ENCODE measurements around the gene HIVEP2.

HIVEP2 gene

GRCh38 chr6:142804490-142804889 is 140.5 kb downstream of the HIVEP2 start:
- Histone ChIP-seq H3K4me1 (ENCODE audit: control insufficient read depth in 5 of 5, insufficient read depth in 5 of 5, low read length in 5 of 5) (peaks cover 0 to 5% (median 0%) of the 10 kb centered on the region in 5 donors), H3K27me3 (ENCODE audit: control insufficient read depth in 5 of 5, insufficient read depth in 4 of 5, low read length in 5 of 5) (no peaks in the 10 kb centered on the region)

GRCh38 chr6:142803495-142804058 is 141.4 kb downstream of the HIVEP2 start:
- Histone ChIP-seq H3K9me3 (ENCODE audit: control insufficient read depth in 5 of 5, low read length in 5 of 5) (no peaks in the 10 kb centered on the region), H3K27me3 (ENCODE audit: control insufficient read depth in 5 of 5, insufficient read depth in 4 of 5, low read length in 5 of 5) (no peaks in the 10 kb centered on the region), H3K9ac (ENCODE audit: low read length in 5 of 5) (no peak overlapping the region), H3K4me1 (ENCODE audit: control insufficient read depth in 5 of 5, insufficient read depth in 5 of 5, low read length in 5 of 5) (peaks cover 0 to 5% (median 0%) of the 10 kb centered on the region in 5 donors), H3K27ac (ENCODE audit: low read depth, low read length) (no peak overlapping the region), H3K36me3 (ENCODE audit: control insufficient read depth in 5 of 5, insufficient read depth in 5 of 5, low read length in 5 of 5) (no peaks in the 10 kb centered on the region), H3K4me3 (ENCODE audit: low read depth in 1 of 5, low read length in 5 of 5) (no peak overlapping the region)

More at GRCh38 chr6:142804490-142804889, 140.5 kb downstream of the HIVEP2 start:
- Histone ChIP-seq H3K9ac (ENCODE audit: low read length in 5 of 5) (no peak overlapping the region), H3K27ac (ENCODE audit: low read depth, low read length) (no peak overlapping the region), H3K36me3 (ENCODE audit: control insufficient read depth in 5 of 5, insufficient read depth in 5 of 5, low read length in 5 of 5) (no peaks in the 10 kb centered on the region), H3K9me3 (ENCODE audit: control insufficient read depth in 5 of 5, low read length in 5 of 5) (no peaks in the 10 kb centered on the region), H3K4me3 (ENCODE audit: low read depth in 1 of 5, low read length in 5 of 5) (no peak overlapping the region)

- Histone ChIP-seq H3K27me3 (ENCODE audit: control insufficient read depth in 5 of 5, insufficient read depth in 4 of 5, low read length in 5 of 5) (no peaks in the 10 kb centered on the region), H3K36me3 (ENCODE audit: control insufficient read depth in 5 of 5, insufficient read depth in 5 of 5, low read length in 5 of 5) (no peaks in the 10 kb centered on the region), H3K4me3 (ENCODE audit: low read depth in 1 of 5, low read length in 5 of 5) (no peak overlapping the region), H3K9ac (ENCODE audit: low read length in 5 of 5) (no peak overlapping the region), H3K4me1 (ENCODE audit: control insufficient read depth in 5 of 5, insufficient read depth in 5 of 5, low read length in 5 of 5) (peaks cover 0 to 5% (median 0%) of the 10 kb centered on the region in 5 donors), H3K27ac (ENCODE audit: low read depth, low read length) (no peak overlapping the region), H3K9me3 (ENCODE audit: control insufficient read depth in 5 of 5, low read length in 5 of 5) (no peaks in the 10 kb centered on the region)
These were observed 141.9 kb downstream of the HIVEP2 start for GRCh38 chr6:142803032-142803431.

- Histone ChIP-seq H3K9ac (ENCODE audit: low read length in 5 of 5) (no peak overlapping the region), H3K9me3 (ENCODE audit: control insufficient read depth in 5 of 5, low read length in 5 of 5) (no peaks in the 10 kb centered on the region), H3K36me3 (ENCODE audit: control insufficient read depth in 5 of 5, insufficient read depth in 5 of 5, low read length in 5 of 5) (no peaks in the 10 kb centered on the region), H3K27ac (ENCODE audit: low read depth, low read length) (no peak overlapping the region), H3K27me3 (ENCODE audit: control insufficient read depth in 5 of 5, insufficient read depth in 4 of 5, low read length in 5 of 5) (no peaks in the 10 kb centered on the region), H3K4me1 (ENCODE audit: control insufficient read depth in 5 of 5, insufficient read depth in 5 of 5, low read length in 5 of 5) (peaks cover 0 to 5% (median 0%) of the 10 kb centered on the region in 5 donors), H3K4me3 (ENCODE audit: low read depth in 1 of 5, low read length in 5 of 5) (no peak overlapping the region)
These were observed 142.9 kb downstream of the HIVEP2 start for GRCh38 chr6:142802124-142802523.

GRCh38 chr6:142800240-142800639 is 144.7 kb downstream of the HIVEP2 start:
- peaks cover 0 to 13% (median 5%) of the 10 kb centered on the region in 5 donors for H3K4me1 ChIP-seq (ENCODE audit: control insufficient read depth in 5 of 5, insufficient read depth in 5 of 5, low read length in 5 of 5)
- no peaks in the 10 kb centered on the region for H3K9me3 ChIP-seq (ENCODE audit: control insufficient read depth in 5 of 5, low read length in 5 of 5)
- H3K27me3 ChIP-seq (ENCODE audit: control insufficient read depth in 5 of 5, insufficient read depth in 4 of 5, low read length in 5 of 5): no peaks in the 10 kb centered on the region
- H3K27ac ChIP-seq (ENCODE audit: low read depth, low read length): no peak overlapping the region
- H3K36me3 ChIP-seq (ENCODE audit: control insufficient read depth in 5 of 5, insufficient read depth in 5 of 5, low read length in 5 of 5): no peaks in the 10 kb centered on the region
- H3K9ac ChIP-seq (ENCODE audit: low read length in 5 of 5): no peak overlapping the region
- no peak overlapping the region for H3K4me3 ChIP-seq (ENCODE audit: low read depth in 1 of 5, low read length in 5 of 5)

GRCh38 chr6:142799639-142800038 is 145.3 kb downstream of the HIVEP2 start:
- Histone ChIP-seq H3K27ac (ENCODE audit: low read depth, low read length) (no peak overlapping the region), H3K9me3 (ENCODE audit: control insufficient read depth in 5 of 5, low read length in 5 of 5) (no peaks in the 10 kb centered on the region), H3K27me3 (ENCODE audit: control insufficient read depth in 5 of 5, insufficient read depth in 4 of 5, low read length in 5 of 5) (no peaks in the 10 kb centered on the region), H3K4me1 (ENCODE audit: control insufficient read depth in 5 of 5, insufficient read depth in 5 of 5, low read length in 5 of 5) (peaks cover 0 to 13% (median 3%) of the 10 kb centered on the region in 5 donors), H3K9ac (ENCODE audit: low read length in 5 of 5) (no peak overlapping the region), H3K4me3 (ENCODE audit: low read depth in 1 of 5, low read length in 5 of 5) (no peak overlapping the region), H3K36me3 (ENCODE audit: control insufficient read depth in 5 of 5, insufficient read depth in 5 of 5, low read length in 5 of 5) (no peaks in the 10 kb centered on the region)

GRCh38 chr6:142797159-142797558 is 147.8 kb downstream of the HIVEP2 start:
- no peaks in the 10 kb centered on the region for H3K36me3 ChIP-seq (ENCODE audit: control insufficient read depth in 5 of 5, insufficient read depth in 5 of 5, low read length in 5 of 5)
- no peak overlapping the region for H3K27ac ChIP-seq (ENCODE audit: low read depth, low read length)
- no peak overlapping the region for H3K9ac ChIP-seq (ENCODE audit: low read length in 5 of 5)
- no peak overlapping the region for H3K4me3 ChIP-seq (ENCODE audit: low read depth in 1 of 5, low read length in 5 of 5)
- peaks cover 0 to 13% (median 3%) of the 10 kb centered on the region in 5 donors for H3K4me1 ChIP-seq (ENCODE audit: control insufficient read depth in 5 of 5, insufficient read depth in 5 of 5, low read length in 5 of 5)
- H3K9me3 ChIP-seq (ENCODE audit: control insufficient read depth in 5 of 5, low read length in 5 of 5): no peaks in the 10 kb centered on the region
- H3K27me3 ChIP-seq (ENCODE audit: control insufficient read depth in 5 of 5, insufficient read depth in 4 of 5, low read length in 5 of 5): no peaks in the 10 kb centered on the region

- Histone ChIP-seq H3K27ac (ENCODE audit: low read depth, low read length) (no peak overlapping the region), H3K36me3 (ENCODE audit: control insufficient read depth in 5 of 5, insufficient read depth in 5 of 5, low read length in 5 of 5) (no peaks in the 10 kb centered on the region), H3K9ac (ENCODE audit: low read length in 5 of 5) (no peak overlapping the region), H3K27me3 (ENCODE audit: control insufficient read depth in 5 of 5, insufficient read depth in 4 of 5, low read length in 5 of 5) (no peaks in the 10 kb centered on the region), H3K4me3 (ENCODE audit: low read depth in 1 of 5, low read length in 5 of 5) (no peak overlapping the region), H3K4me1 (ENCODE audit: control insufficient read depth in 5 of 5, insufficient read depth in 5 of 5, low read length in 5 of 5) (peaks cover 0 to 13% (median 3%) of the 10 kb centered on the region in 5 donors), H3K9me3 (ENCODE audit: control insufficient read depth in 5 of 5, low read length in 5 of 5) (no peaks in the 10 kb centered on the region)
These were observed 148.4 kb downstream of the HIVEP2 start for GRCh38 chr6:142796571-142796970.

- no peaks in the 10 kb centered on the region for H3K9me3 ChIP-seq (ENCODE audit: control insufficient read depth in 5 of 5, low read length in 5 of 5)
- no peak overlapping the region for H3K27ac ChIP-seq (ENCODE audit: low read depth, low read length)
- H3K36me3 ChIP-seq (ENCODE audit: control insufficient read depth in 5 of 5, insufficient read depth in 5 of 5, low read length in 5 of 5): no peaks in the 10 kb centered on the region
- H3K27me3 ChIP-seq (ENCODE audit: control insufficient read depth in 5 of 5, insufficient read depth in 4 of 5, low read length in 5 of 5): no peaks in the 10 kb centered on the region
- H3K4me3 ChIP-seq (ENCODE audit: low read depth in 1 of 5, low read length in 5 of 5): no peak overlapping the region
- H3K4me1 ChIP-seq (ENCODE audit: control insufficient read depth in 5 of 5, insufficient read depth in 5 of 5, low read length in 5 of 5): peaks cover 0 to 10% (median 3%) of the 10 kb centered on the region in 5 donors
- H3K9ac ChIP-seq (ENCODE audit: low read length in 5 of 5): no peak overlapping the region
These were observed 149.0 kb downstream of the HIVEP2 start for GRCh38 chr6:142796024-142796423.

GRCh38 chr6:142794424-142794823 is 150.6 kb downstream of the HIVEP2 start:
- Histone ChIP-seq H3K9ac (ENCODE audit: low read length in 5 of 5) (no peak overlapping the region), H3K9me3 (ENCODE audit: control insufficient read depth in 5 of 5, low read length in 5 of 5) (no peaks in the 10 kb centered on the region), H3K4me1 (ENCODE audit: control insufficient read depth in 5 of 5, insufficient read depth in 5 of 5, low read length in 5 of 5) (peaks cover 0 to 8% (median 3%) of the 10 kb centered on the region in 5 donors), H3K27ac (ENCODE audit: low read depth, low read length) (no peak overlapping the region), H3K36me3 (ENCODE audit: control insufficient read depth in 5 of 5, insufficient read depth in 5 of 5, low read length in 5 of 5) (no peaks in the 10 kb centered on the region), H3K27me3 (ENCODE audit: control insufficient read depth in 5 of 5, insufficient read depth in 4 of 5, low read length in 5 of 5) (no peaks in the 10 kb centered on the region), H3K4me3 (ENCODE audit: low read depth in 1 of 5, low read length in 5 of 5) (no peak overlapping the region)
